GM13976 (cell line): ENCODE results near the gene PRSS12.
"Not testable (repeated sequence)": the region's sequence is repeated elsewhere in the genome, so short reads cannot be mapped to it uniquely, and the experiment has no call there.

Experiments
- DNase-seq: peaks from one replicate; pipeline ENCODE4 v3.0.0; 2012; ENCODE audit warnings: low spot score
- in situ Hi-C: fragments of 300-500 bp; cut with MboI; formaldehyde crosslinking; loops from one replicate; pipeline ENCODE4 v1.12.0; 2022; ENCODE audit warnings: low sequenced_read_pairs, mixed read lengths, inconsistent platforms; ENCODE audit not compliant: unreplicated experiment
- TF ChIP-seq, protein P1 (sequence below): IDR thresholded peaks from 2 replicates; pipeline ENCODE4 v1.5.1; 2012; ENCODE audit warnings: borderline replicate concordance, mild to moderate bottlenecking; ENCODE audit not compliant: insufficient read depth; ENCODE audit errors: extremely low read depth, missing control alignments, control extremely low read depth

PRSS12 gene

GRCh38 chr4:118395057-118395644 lies 42.3 kb upstream of the PRSS12 start:
- in situ Hi-C loops = no loop called here
- DNase-seq = no peak
- TF ChIP-seq, protein P1, sequence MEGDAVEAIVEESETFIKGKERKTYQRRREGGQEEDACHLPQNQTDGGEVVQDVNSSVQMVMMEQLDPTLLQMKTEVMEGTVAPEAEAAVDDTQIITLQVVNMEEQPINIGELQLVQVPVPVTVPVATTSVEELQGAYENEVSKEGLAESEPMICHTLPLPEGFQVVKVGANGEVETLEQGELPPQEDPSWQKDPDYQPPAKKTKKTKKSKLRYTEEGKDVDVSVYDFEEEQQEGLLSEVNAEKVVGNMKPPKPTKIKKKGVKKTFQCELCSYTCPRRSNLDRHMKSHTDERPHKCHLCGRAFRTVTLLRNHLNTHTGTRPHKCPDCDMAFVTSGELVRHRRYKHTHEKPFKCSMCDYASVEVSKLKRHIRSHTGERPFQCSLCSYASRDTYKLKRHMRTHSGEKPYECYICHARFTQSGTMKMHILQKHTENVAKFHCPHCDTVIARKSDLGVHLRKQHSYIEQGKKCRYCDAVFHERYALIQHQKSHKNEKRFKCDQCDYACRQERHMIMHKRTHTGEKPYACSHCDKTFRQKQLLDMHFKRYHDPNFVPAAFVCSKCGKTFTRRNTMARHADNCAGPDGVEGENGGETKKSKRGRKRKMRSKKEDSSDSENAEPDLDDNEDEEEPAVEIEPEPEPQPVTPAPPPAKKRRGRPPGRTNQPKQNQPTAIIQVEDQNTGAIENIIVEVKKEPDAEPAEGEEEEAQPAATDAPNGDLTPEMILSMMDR = no peak

DNA sequence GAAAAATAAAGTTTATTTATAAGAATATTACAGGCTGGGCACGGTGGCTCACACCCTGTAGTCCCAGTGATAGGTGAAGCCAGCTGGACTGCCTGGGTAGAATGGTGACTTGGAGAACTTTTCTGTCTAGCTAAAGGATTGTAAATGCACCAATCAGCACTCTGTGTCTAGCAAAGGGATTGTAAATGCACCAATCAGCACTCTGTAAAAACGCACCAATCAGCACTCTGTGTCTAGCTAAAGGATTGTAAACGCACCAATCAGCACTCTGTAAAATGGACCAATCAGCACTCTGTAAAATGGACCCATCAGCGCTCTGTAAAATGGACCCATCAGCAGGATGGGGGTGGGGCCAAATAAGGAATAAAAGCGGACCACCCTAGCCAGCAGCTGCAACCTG lies 39.7 kb upstream of the PRSS12 start:
- in situ Hi-C loops, DNase-seq: not testable (repeated sequence)

- in situ Hi-C loops = no loop called here
- no peak for DNase-seq
- TF ChIP-seq, protein P1 = no peak
Measured at GRCh38 chr4:118390121-118390520, 37.3 kb upstream of the PRSS12 start.

GRCh38 chr4:118389721-118390120 lies 36.9 kb upstream of the PRSS12 start:
- DNase-seq = no peak
- TF ChIP-seq, protein P1 = no peak
- in situ Hi-C loops = no loop called here

DNA sequence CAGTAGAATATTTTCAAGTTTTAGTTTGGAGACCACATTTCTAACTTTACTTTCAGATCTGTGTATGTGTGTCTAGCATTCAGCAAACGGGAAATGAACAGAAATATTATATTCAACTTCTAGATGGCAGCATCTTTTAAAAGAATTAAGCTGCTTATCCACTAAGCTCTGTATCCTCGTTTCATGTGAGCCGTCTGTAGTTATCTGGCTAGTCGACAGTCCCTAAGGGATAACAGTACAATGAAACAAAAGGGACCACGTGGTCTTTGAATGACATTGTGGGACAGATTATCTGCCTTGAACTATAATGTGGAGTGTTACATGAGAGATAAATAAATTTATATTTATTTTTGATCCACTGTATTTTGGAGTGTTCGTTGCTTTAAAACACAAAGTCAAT lies 35.8 kb upstream of the PRSS12 start:
- TF ChIP-seq, protein P1 = no peak
- DNase-seq = no peak
- in situ Hi-C loops = no loop called here

- TF ChIP-seq, protein P1 = no peak
- in situ Hi-C loops = no loop called here
- no peak for DNase-seq
Measured at GRCh38 chr4:118381902-118382301, 29.1 kb upstream of the PRSS12 start.

DNA sequence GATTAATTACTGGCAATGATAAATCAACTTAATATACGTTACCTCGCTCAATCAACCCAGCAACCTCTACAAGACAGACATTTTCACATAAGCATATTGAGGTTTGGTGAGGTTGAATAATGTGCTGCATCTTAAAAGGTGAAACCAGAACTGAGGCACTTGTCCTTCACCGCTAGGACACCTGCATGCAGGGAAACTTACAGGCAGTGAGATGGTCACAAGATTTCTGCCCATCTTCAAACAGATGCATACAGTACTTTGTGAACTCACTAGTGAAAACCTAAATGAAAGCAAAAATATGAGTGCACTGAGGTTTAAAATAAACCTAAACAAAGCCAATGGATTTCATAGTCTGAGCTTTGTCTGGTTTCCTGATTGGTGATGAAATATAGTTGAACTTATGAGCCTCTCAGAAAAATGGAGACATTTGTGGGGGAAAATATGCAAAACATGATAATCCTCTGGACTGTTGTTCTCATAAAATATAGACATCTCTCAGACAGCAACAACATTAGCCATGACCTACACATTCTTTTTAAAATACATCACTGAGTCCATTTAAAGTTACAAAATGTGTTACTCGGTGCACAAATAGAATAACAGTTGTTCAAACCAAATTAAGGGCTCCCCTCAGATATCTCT lies 20.9 kb upstream of the PRSS12 start:
- DNase-seq = no peak
- TF ChIP-seq, protein P1 = no peak
- in situ Hi-C loops = no loop called here
